D721Med (cell line): Measurements from ENCODE around the gene PRIMA1.

ENCODE experiments used
- DNase-seq: peaks from one replicate; pipeline ENCODE4 v3.0.0; 2011; ENCODE audit warnings: low spot score; ENCODE audit not compliant: insufficient read length
- FAIRE-seq: peaks from 2 replicates; lab custom pipeline; 2011; peaks lifted over from hg19 to GRCh38; lab: Jason Lieb, UNC
- TF ChIP-seq, protein P1 (sequence below): IDR thresholded peaks from 2 replicates; pipeline ENCODE4 v1.5.1; 2012; ENCODE audit warnings: mild to moderate bottlenecking, control low read depth; ENCODE audit not compliant: insufficient read depth; ENCODE audit errors: missing control alignments

Gene PRIMA1, protein sequence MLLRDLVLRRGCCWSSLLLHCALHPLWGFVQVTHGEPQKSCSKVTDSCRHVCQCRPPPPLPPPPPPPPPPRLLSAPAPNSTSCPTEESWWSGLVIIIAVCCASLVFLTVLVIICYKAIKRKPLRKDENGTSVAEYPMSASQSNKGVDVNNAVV

DNA sequence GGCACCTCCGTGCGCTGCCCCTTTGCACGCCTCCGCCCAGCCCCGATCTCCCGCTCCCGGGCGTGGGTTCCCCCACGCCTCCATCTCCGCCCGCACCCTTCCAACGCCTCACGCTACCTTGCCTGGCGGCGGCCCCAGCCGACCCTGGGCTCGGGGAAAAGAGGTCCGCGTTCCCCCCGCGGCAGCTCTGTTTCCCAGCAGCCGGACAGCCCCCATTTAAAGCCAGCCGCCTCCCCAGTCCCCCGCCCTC is at the start of gene PRIMA1:
Gene PRIMA1 (minus strand): TSS at position 193 of the 250 bp plus-strand sequence. CDS start 767 bp downstream, outside the sequence.
- FAIRE-seq (no peak), DNase-seq (peak; percentile 61)
- TF ChIP-seq, protein P1, sequence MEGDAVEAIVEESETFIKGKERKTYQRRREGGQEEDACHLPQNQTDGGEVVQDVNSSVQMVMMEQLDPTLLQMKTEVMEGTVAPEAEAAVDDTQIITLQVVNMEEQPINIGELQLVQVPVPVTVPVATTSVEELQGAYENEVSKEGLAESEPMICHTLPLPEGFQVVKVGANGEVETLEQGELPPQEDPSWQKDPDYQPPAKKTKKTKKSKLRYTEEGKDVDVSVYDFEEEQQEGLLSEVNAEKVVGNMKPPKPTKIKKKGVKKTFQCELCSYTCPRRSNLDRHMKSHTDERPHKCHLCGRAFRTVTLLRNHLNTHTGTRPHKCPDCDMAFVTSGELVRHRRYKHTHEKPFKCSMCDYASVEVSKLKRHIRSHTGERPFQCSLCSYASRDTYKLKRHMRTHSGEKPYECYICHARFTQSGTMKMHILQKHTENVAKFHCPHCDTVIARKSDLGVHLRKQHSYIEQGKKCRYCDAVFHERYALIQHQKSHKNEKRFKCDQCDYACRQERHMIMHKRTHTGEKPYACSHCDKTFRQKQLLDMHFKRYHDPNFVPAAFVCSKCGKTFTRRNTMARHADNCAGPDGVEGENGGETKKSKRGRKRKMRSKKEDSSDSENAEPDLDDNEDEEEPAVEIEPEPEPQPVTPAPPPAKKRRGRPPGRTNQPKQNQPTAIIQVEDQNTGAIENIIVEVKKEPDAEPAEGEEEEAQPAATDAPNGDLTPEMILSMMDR: no peak

DNA sequence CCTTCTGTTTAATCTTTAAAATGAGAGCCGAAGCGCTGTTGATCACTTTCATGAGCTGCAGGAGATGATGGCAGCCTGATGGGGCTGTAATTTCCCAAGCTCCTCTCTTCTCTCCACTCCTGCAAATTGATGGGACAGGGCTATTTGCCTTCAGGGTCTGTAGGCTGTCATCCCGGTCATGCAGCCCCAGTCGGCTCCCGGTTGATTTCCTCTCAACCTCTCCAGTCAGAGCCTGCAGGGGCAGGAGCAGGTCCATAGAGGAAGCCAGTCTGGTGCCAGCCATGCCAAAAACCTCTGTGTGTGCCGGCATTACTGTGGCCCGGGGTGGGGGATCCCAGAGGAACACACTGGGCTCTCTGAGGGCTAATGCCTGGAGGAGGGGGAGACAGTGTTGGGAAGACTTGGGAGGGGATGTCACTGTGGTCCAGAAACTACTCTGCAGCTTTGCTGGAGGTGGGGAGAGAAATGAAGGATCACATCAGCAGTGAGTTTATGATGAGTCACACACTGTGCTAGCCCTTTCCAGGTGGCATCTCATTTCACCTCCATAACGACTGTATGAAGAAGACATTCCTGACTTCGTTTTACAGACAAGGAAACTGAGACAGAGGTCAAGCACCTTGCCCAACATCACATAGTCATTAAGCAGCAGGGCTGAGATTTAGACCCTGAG is 46.5 kb upstream of the PRIMA1 start:
- no peak for DNase-seq
- FAIRE-seq: no peak
- TF ChIP-seq, protein P1: no peak

DNA sequence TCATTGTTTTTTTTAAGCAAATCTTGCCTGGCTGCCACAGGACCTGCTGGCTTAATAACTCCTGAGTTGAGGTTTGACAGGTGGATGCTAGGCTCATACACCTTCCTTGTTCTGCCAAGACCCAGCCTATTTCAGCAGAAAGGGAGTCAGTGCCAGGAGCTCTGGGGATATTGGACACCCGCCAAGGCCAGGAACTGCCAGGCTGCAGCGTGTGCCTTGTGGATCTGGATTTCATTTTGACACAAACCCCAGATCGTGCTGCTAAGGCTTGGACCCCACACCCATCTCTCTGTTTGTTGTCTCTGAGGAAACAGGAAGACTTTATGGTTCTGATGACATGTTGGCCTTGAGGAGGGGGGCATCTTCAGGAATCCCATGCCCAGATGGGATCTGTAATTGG is 44.4 kb upstream of the PRIMA1 start:
- FAIRE-seq (no peak), DNase-seq (no peak)
- TF ChIP-seq, protein P1: no peak

DNA sequence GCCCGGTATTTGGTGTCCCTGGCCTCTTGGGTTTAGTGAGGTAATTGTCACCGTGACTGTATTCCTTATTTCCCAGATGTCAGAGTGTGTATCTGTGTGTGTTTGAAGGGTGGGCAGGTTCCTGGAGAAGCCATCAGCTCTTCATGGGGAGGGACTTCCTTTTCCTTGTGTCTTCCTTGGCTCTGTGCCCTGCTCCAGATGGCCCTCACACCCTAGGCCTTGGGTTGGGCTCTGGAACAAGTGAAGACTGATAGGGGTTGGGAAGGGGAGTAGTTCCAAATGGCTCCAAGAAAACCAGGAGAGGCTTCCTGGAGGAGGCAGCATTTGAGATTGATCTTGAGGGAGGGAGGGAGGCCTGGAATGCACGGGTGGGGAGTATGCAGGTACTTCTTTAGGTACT is 43.8 kb upstream of the PRIMA1 start:
- no peak for FAIRE-seq
- DNase-seq: no peak
- TF ChIP-seq, protein P1: no peak

DNA sequence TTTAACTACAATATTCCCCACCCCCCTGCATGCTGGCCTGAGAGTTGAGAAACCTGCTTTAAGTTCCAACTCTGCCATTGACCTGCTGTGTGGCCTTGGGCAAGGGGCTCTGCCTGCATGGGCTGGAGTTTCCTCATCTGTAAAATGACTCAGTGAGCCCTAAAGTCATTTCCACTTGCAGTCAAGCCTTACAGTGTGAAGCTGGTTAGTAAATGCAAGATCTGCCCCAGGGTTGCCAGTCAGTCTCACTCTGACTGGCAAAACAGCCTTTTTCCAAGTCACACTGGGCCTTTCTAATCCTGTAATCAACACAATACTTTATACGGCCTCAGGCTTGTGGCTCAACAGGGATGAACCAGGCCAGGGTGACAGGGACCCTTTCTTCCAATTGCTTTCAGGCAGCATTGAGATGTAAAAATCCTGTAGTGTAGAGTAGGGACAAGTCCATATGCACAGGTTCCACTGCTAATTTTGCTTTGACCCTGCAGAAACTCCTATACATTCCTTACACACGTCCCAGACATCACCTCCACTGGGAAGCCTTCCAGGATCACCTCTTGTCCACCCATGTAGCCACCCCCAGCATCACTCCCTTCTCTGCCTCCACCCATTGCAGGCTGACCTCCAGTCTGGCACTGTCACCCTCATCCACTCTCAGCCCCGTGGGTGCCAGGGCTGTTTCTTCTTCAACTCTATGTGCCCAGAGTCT is 42.6 kb upstream of the PRIMA1 start:
- TF ChIP-seq, protein P1: no peak
- FAIRE-seq (no peak), DNase-seq (no peak)

DNA sequence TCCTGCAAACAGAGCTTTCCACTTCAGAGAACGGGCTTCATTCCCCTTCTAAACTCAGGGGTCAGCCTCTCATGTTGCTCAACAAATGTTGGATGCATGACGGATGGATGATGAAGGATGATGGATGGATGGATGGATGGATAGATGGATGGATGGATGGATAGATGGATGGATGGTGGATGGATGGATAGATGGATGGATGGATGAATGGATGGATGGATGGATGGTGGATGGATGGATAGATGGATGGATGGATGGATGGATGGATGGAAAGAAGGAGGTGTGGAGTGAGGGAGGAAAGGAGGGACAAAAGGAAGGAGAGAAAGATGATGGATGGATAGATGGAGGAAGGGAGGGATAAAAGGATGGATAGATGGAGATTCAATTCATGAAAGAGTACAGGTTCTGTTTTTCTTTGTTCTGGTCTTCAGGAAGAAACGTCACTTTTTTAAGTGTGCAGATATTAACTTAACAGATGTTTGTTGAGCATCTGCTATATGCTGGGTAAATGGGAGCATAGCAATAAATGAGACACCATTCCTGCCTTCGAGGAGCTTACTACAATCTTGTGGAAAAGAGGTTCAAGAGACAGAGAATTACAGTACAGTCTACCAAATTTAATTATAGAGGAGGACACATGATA is 41.7 kb upstream of the PRIMA1 start:
- DNase-seq: no peak
- FAIRE-seq: no peak
- TF ChIP-seq, protein P1: no peak

DNA sequence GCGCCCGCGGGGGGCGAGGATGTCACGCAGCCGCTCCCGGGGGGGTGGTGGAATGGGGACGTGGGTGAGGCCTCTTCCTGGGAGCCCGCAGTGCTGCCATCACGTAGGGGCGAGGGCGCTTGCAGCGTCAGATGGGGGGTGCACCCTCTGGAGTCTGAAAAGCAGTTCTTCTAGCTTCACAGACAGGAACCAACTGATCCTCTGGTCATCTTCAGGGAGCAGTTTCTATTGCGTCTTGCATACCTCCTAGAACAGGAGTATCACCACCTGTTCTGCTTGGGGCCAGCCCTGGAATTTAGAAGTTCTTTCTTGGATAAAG is 36.9 kb upstream of the PRIMA1 start:
- DNase-seq: no peak
- TF ChIP-seq, protein P1: no peak
- no peak for FAIRE-seq
